Hematopoietic multipotent progenitor cell treated with erythropoietin and hydrocortisone succinate and interleukin-3 and kit ligand, for 4 days (in vitro differentiated cells): ENCODE results near the gene BLZF1.
"Not testable (repeated sequence)": the region's sequence is repeated elsewhere in the genome, so short reads cannot be mapped to it uniquely, and the experiment has no call there.

ENCODE experiments used
- DNase-seq: peaks from one replicate; pipeline ENCODE4 v3.0.0-alpha.2; 2015

Gene BLZF1

GRCh38 chr1:169361281-169361680 lies 6.7 kb upstream of the BLZF1 start:
- no peak for DNase-seq

- DNase-seq, result peak; percentile 39
Observed at GRCh38 chr1:169363046-169363730, 4.8 kb upstream of the BLZF1 start.

GRCh38 chr1:169364948-169365347 lies 3.0 kb upstream of the BLZF1 start:
- peak; percentile 24 for DNase-seq

- DNase-seq, result no peak
Observed at GRCh38 chr1:169367096-169367685, 804 bp upstream of the BLZF1 start.

- DNase-seq, result peak; percentile 57
Observed at GRCh38 chr1:169368406-169368769, 393 bp downstream of the BLZF1 start.

- peak; percentile 84 for DNase-seq
Observed at GRCh38 chr1:169371404-169371803, 3.4 kb downstream of the BLZF1 start.

- no peak for DNase-seq
Observed at GRCh38 chr1:169381162-169381561, 13.2 kb downstream of the BLZF1 start.

GRCh38 chr1:169383449-169383848 lies 15.5 kb downstream of the BLZF1 start:
- no peak for DNase-seq

- DNase-seq, result no peak
Observed at GRCh38 chr1:169387399-169387798, 19.4 kb downstream of the BLZF1 start.

GRCh38 chr1:169390303-169390702 lies 22.3 kb downstream of the BLZF1 start:
- no peak for DNase-seq

- peak; percentile 40 for DNase-seq
Observed at GRCh38 chr1:169392406-169392805, 24.4 kb downstream of the BLZF1 start.

- no peak for DNase-seq
Observed at GRCh38 chr1:169395955-169396354, 28.0 kb downstream of the BLZF1 start.

GRCh38 chr1:169402578-169402977 lies 34.6 kb downstream of the BLZF1 start:
- DNase-seq, result not testable (repeated sequence)

- DNase-seq, result not testable (repeated sequence)
Observed at GRCh38 chr1:169408340-169408739, 40.3 kb downstream of the BLZF1 start.

GRCh38 chr1:169414952-169415351 lies 47.0 kb downstream of the BLZF1 start:
- no peak for DNase-seq

- DNase-seq, result no peak
Observed at GRCh38 chr1:169421309-169421708, 53.3 kb downstream of the BLZF1 start.

GRCh38 chr1:169426174-169426705 lies 58.2 kb downstream of the BLZF1 start:
- DNase-seq, result no peak

- peak; percentile 82 for DNase-seq
Observed at GRCh38 chr1:169427081-169427641, 59.2 kb downstream of the BLZF1 start, which contains the start of gene CCDC181. TSS of gene CCDC181 (minus strand) at chr1:169427474. CDS start at chr1:169424927, 2,547 bp downstream.
